ENCODE data around the gene TCF7L1.
"Not testable (repeated sequence)": the region's sequence is repeated elsewhere in the genome, so short reads cannot be mapped to it uniquely, and the experiment has no call there.

TCF7L1 gene

GRCh38 chr2:85310330-85310729, 177.1 kb downstream of the TCF7L1 start:
- Histone ChIP-seq H3K4me1 (peaks cover 65% of the 10 kb centered on the region), H3K9ac (no peak overlapping the region), H4K20me1 (peaks cover 15% of the 10 kb centered on the region), H3K4me2 (peak overlapping the region; percentile 79), H3K9me3 (no peaks in the 10 kb centered on the region), H3K4me3 (no peak overlapping the region), H3K36me3 (peaks cover 23% of the 10 kb centered on the region), H3K27me3 (no peaks in the 10 kb centered on the region), H3K27ac (peak overlapping the region; percentile 68; the same call in 1 of the 2 replicates)
- no peak for TF ChIP-seq Cebpa-rat (IDR thresholded peaks at IDR 0.05)

DNA sequence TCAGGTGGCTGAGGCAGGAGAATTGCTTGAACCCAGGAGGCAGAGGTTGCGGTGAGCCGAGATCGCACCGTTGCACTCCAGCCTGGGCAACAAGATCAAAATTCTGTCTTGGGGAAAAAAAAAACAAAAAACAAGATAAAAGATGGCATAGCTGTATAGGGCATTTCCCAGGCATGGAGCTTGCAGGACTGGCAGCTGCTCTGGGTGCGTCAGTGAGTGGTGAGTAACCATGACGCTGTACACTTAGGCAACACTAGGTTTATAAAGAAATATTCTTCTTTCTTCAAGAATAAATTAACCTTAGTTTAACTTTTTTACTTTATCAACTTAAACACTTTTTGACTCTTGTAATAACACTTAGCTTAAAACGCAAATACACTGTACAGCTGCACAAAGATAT, 179.2 kb downstream of the TCF7L1 start:
- H3K4me1 ChIP-seq, result peaks cover 46% of the 10 kb centered on the region
- H3K27ac ChIP-seq, result no peak overlapping the region
- H3K4me3 ChIP-seq, result no peak overlapping the region
- H3K4me2 ChIP-seq, result no peak overlapping the region
- H3K27me3 ChIP-seq, result no peaks in the 10 kb centered on the region
- H3K9me3 ChIP-seq, result no peaks in the 10 kb centered on the region
- H3K9ac ChIP-seq, result no peak overlapping the region
- no peak for TF ChIP-seq Cebpa-rat (IDR thresholded peaks at IDR 0.05)
- peaks cover 28% of the 10 kb centered on the region for H4K20me1 ChIP-seq
- peaks cover 42% of the 10 kb centered on the region for H3K36me3 ChIP-seq

GRCh38 chr2:85314884-85315242, 181.7 kb downstream of the TCF7L1 start:
- H4K20me1 ChIP-seq, result peaks cover 53% of the 10 kb centered on the region
- no peak overlapping the region for H3K4me3 ChIP-seq
- H3K36me3 ChIP-seq, result peaks cover 67% of the 10 kb centered on the region
- H3K9me3 ChIP-seq, result no peaks in the 10 kb centered on the region
- TF ChIP-seq Cebpa-rat (IDR thresholded peaks at IDR 0.05), result no peak
- H3K4me2 ChIP-seq, result no peak overlapping the region
- H3K27me3 ChIP-seq, result no peaks in the 10 kb centered on the region
- H3K4me1 ChIP-seq, result peaks cover 23% of the 10 kb centered on the region
- no peak overlapping the region for H3K9ac ChIP-seq
- no peak overlapping the region for H3K27ac ChIP-seq

DNA sequence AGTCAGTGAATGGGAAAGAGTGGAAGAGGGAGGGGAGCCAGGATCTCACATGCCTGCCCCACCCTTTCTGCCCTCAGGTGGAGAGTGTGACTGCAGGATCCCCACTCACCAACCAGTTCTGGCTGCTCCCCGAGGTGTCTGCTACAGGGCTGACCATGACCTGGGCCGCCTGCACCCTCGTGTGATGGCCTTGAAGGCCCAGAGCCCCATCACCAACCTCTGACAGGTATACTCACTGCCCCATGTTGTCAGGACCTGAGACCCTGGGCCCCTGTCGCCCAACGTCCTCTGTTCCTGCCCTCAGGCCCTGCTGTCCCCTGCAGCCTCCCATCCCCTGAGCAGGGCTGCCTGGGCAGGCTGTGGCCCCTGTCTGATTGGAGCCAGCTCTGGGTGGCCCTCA, 182.7 kb downstream of the TCF7L1 start:
- peaks cover 77% of the 10 kb centered on the region for H3K36me3 ChIP-seq
- not testable (repeated sequence) for H3K9me3 ChIP-seq, H3K4me3 ChIP-seq

DNA sequence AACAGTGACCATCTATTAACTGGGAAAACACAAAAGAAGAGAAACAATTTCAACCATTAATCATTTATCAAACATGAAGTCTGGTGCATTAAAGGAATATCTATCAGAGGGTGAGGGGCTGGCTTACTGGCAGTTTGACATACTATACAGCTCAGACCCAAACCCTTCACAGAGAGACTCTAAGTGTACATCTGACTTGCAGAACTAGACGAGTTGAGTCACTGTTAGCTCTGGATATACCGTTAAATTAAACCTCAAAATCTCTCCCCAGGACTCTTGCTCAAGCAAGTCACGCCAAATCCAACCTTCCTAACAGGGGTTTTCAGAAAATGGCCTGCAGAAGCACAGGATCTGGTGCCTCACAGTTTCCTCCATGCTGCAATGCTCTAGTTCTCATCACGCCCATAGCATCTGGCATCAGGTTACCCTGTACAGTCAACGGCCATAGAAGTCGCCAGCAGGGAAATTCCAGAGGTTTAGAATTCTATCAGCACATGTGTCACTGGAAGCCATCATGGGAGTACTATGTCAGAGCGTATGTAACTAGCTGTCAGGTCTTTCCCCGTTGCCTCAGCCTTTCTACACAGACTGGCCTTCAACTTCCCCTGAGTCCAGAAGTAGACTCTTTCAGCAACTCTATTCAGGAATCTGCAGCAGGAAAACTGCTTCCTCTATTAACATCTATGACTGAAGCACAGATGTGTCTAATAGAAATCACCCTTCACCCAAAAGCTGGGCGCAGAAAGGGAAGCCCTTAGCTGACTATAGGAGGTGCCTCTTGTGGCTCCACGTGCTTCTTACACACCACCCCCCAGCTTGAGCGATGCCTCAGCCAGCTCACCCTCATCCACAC, 185.3 kb downstream of the TCF7L1 start:
- Histone ChIP-seq H3K36me3 (peaks cover 99% of the 10 kb centered on the region), H3K4me1 (peaks cover 18% of the 10 kb centered on the region), H3K9ac (no peak overlapping the region), H3K4me2 (no peak overlapping the region), H3K27me3 (no peaks in the 10 kb centered on the region), H3K4me3 (no peak overlapping the region), H3K9me3 (no peaks in the 10 kb centered on the region), H3K27ac (no peak overlapping the region), H4K20me1 (peaks cover 88% of the 10 kb centered on the region)
- no peak for TF ChIP-seq Cebpa-rat (IDR thresholded peaks at IDR 0.05)

More for the DNA sequence above, 182.7 kb downstream of the TCF7L1 start:
- not testable (repeated sequence) for H3K27ac ChIP-seq, H3K27me3 ChIP-seq, H3K9ac ChIP-seq, H3K4me2 ChIP-seq
- Histone ChIP-seq H4K20me1 (peaks cover 63% of the 10 kb centered on the region), H3K4me1 (peaks cover 13% of the 10 kb centered on the region)

GRCh38 chr2:85319796-85320195, 186.6 kb downstream of the TCF7L1 start:
- H3K9me3 ChIP-seq, result no peaks in the 10 kb centered on the region
- H3K4me3 ChIP-seq, result no peak overlapping the region
- H3K4me2 ChIP-seq, result no peak overlapping the region
- no peak for TF ChIP-seq Cebpa-rat (IDR thresholded peaks at IDR 0.05)
- H3K36me3 ChIP-seq, result peaks cover 99% of the 10 kb centered on the region
- no peak overlapping the region for H3K27ac ChIP-seq
- peaks cover 92% of the 10 kb centered on the region for H4K20me1 ChIP-seq
- no peak overlapping the region for H3K9ac ChIP-seq
- H3K4me1 ChIP-seq, result peaks cover 32% of the 10 kb centered on the region
- no peaks in the 10 kb centered on the region for H3K27me3 ChIP-seq

DNA sequence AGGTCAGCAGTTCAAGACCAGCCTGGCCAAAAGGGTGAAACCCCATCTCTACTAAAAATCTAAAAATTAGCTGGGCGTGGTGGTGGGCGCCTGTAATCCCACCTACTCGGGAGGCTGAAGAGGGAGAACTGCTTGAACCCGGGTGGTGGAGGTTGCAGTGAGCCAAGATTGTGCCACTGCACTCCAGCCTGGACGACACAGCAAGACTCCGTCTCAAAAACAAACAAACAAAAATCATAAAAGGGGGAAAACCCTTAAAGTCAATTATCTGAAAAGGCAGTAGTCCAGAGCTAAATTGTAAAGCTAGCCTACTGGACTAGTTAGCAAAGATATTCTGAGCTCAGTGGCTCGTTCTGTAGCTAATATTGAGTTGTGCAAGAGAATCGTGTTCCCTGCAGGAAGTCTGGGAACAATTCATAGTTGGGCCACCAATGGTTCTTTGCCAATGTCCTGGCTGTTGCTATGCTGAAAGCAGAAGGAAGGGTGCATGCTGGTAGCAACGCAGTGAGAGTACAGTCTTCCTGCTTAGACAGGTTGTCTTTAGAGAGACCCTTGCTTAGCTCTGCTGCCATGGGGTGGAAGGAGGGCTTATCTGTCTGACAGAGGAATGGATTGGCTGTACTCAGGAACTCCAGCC, 190.3 kb downstream of the TCF7L1 start:
- TF ChIP-seq Cebpa-rat (IDR thresholded peaks at IDR 0.05), result no peak
- Histone ChIP-seq H3K27ac (no peak overlapping the region), H3K4me1 (peaks cover 48% of the 10 kb centered on the region), H3K9me3 (no peaks in the 10 kb centered on the region), H3K4me3 (no peak overlapping the region), H4K20me1 (peaks cover 89% of the 10 kb centered on the region), H3K9ac (no peak overlapping the region; the same call in 1 of the 2 replicates), H3K27me3 (no peaks in the 10 kb centered on the region), H3K36me3 (peaks cover 81% of the 10 kb centered on the region), H3K4me2 (peak overlapping the region; percentile 35; the same call in 1 of the 2 replicates)

- H3K9ac ChIP-seq, H3K4me3 ChIP-seq, H3K27ac ChIP-seq, H3K9me3 ChIP-seq, H3K27me3 ChIP-seq: not testable (repeated sequence)
- Histone ChIP-seq H3K36me3 (peaks cover 76% of the 10 kb centered on the region), H3K4me1 (peaks cover 53% of the 10 kb centered on the region), H3K4me2 (peak overlapping the region; percentile 92; the same call in 1 of the 2 replicates), H4K20me1 (peaks cover 84% of the 10 kb centered on the region)
These were observed 190.8 kb downstream of the TCF7L1 start for GRCh38 chr2:85323988-85324367.

DNA sequence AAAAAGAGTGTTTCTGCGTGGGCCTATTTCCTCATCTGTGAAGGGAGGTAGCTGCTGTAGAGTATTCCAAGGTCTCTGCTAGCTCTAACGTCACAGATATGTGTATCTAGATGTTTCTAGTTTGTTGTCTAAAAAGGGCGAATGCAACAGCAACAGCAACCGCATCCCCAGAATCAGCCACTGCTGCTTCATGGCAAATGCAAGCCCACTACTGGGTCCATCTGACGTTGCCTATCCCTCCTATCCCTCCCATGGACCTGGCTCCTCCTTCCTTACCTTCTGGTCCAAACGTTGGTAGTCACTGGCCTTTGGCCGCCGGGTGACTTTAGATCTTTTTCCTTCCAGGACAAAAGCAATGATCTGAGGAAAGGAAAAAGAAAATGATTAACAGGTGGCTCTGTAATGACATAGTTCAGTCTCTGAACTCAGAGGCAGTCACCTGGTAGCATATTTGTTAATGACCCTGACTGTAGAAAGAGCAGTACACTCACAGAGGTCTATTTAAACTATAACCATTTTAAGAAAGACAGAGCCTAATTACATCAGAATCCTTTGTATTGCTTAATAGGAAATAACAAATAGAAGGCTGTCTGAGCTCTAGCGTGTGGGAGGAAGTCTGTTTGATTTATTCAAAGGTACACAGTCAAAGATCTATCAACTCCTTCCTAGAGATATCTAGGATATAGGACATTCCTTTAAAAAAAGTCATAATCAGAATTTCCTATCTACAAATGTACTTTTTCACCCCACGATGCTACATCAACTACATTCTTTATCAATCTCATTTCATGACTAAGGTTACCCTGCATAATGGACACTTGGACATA, 191.7 kb downstream of the TCF7L1 start:
- Histone ChIP-seq H3K4me2 (peak overlapping the region; percentile 92), H3K36me3 (peaks cover 67% of the 10 kb centered on the region), H3K27ac (no peak overlapping the region), H3K9me3 (no peaks in the 10 kb centered on the region), H3K4me3 (peak overlapping the region; percentile 79), H3K4me1 (peaks cover 59% of the 10 kb centered on the region), H3K27me3 (no peaks in the 10 kb centered on the region), H4K20me1 (peaks cover 75% of the 10 kb centered on the region), H3K9ac (peak overlapping the region; percentile 98)
- no peak for TF ChIP-seq Cebpa-rat (IDR thresholded peaks at IDR 0.05)

GRCh38 chr2:85325466-85325811, 192.2 kb downstream of the TCF7L1 start:
- Histone ChIP-seq H4K20me1 (peaks cover 69% of the 10 kb centered on the region), H3K4me2 (peak overlapping the region; percentile 92), H3K36me3 (peaks cover 61% of the 10 kb centered on the region), H3K4me1 (peaks cover 59% of the 10 kb centered on the region), H3K9me3 (no peaks in the 10 kb centered on the region), H3K9ac (peak overlapping the region; percentile 98), H3K27me3 (no peaks in the 10 kb centered on the region), H3K4me3 (peak overlapping the region; percentile 79), H3K27ac (no peak overlapping the region)
- no peak for TF ChIP-seq Cebpa-rat (IDR thresholded peaks at IDR 0.05)
